HG03558 (cell line): ENCODE data around the gene NOS3.

ENCODE experiments used
- ATAC-seq: cut with Tn5 transposase; IDR thresholded peaks from one replicate; pipeline ENCODE4 v1.9.1; 2021; ENCODE audit warnings: moderate number of reproducible peaks; ENCODE audit not compliant: unreplicated experiment; ENCODE audit errors: extremely low read depth

Gene NOS3

GRCh38 chr7:150951521-150951920 lies 39.3 kb upstream of the NOS3 start:
- no peak for ATAC-seq

GRCh38 chr7:150952331-150953050 lies 38.3 kb upstream of the NOS3 start:
- ATAC-seq, result no peak

GRCh38 chr7:150953061-150953997 lies 37.5 kb upstream of the NOS3 start:
- no peak for ATAC-seq

- no peak for ATAC-seq
Observed at GRCh38 chr7:150954201-150954985, 36.4 kb upstream of the NOS3 start.

GRCh38 chr7:150954986-150955518 lies 35.8 kb upstream of the NOS3 start:
- ATAC-seq, result no peak

GRCh38 chr7:150955519-150956394 lies 35.1 kb upstream of the NOS3 start:
- no peak for ATAC-seq

GRCh38 chr7:150956395-150957132 lies 34.3 kb upstream of the NOS3 start:
- ATAC-seq, result no peak

GRCh38 chr7:150957133-150958020 lies 33.4 kb upstream of the NOS3 start:
- no peak for ATAC-seq

- ATAC-seq, result no peak
Observed at GRCh38 chr7:150958062-150958552, 32.7 kb upstream of the NOS3 start.

GRCh38 chr7:150958597-150958996 lies 32.2 kb upstream of the NOS3 start:
- no peak for ATAC-seq

- no peak for ATAC-seq
Observed at GRCh38 chr7:150959081-150959480, 31.7 kb upstream of the NOS3 start.

- ATAC-seq, result no peak
Observed at GRCh38 chr7:150959739-150960734, 30.8 kb upstream of the NOS3 start.

- no peak for ATAC-seq
Observed at GRCh38 chr7:150961510-150962289, 29.1 kb upstream of the NOS3 start.

- ATAC-seq, result no peak
Observed at GRCh38 chr7:150962290-150962552, 28.6 kb upstream of the NOS3 start.

- no peak for ATAC-seq
Observed at GRCh38 chr7:150962553-150963399, 28.0 kb upstream of the NOS3 start.
